ENCODE measurements around the gene SPATS2L.

SPATS2L gene

GRCh38 chr2:200447139-200447855 is 140.8 kb downstream of the SPATS2L start:
- DNase-seq, result no peak

- DNase-seq, result no peak
Measured at GRCh38 chr2:200448455-200448854, 142.0 kb downstream of the SPATS2L start.

- DNase-seq, result no peak
Measured at GRCh38 chr2:200449149-200449548, 142.7 kb downstream of the SPATS2L start.

GRCh38 chr2:200450288-200450687 is 143.8 kb downstream of the SPATS2L start:
- peak; percentile 24 to 64 (median 44) for DNase-seq

- DNase-seq, result peak in 3 of 4 experiments; percentile 17 to 37 (median 30)
Measured at GRCh38 chr2:200451511-200451910, 145.0 kb downstream of the SPATS2L start.

GRCh38 chr2:200452377-200452776 is 145.9 kb downstream of the SPATS2L start:
- no peak for DNase-seq

GRCh38 chr2:200453142-200453852 is 146.8 kb downstream of the SPATS2L start:
- no peak for DNase-seq

GRCh38 chr2:200453853-200454534 is 147.5 kb downstream of the SPATS2L start:
- no peak for DNase-seq

- DNase-seq, result peak in 1 of 4 experiments; percentile 11
Measured at GRCh38 chr2:200454927-200455801, 148.7 kb downstream of the SPATS2L start.

- DNase-seq, result peak; percentile 29 to 54 (median 44)
Measured at GRCh38 chr2:200455958-200456421, 149.5 kb downstream of the SPATS2L start.

- DNase-seq, result peak in 1 of 4 experiments; percentile 1
Measured at GRCh38 chr2:200456567-200456966, 150.1 kb downstream of the SPATS2L start.

- DNase-seq, result no peak
Measured at GRCh38 chr2:200459101-200459500, 152.6 kb downstream of the SPATS2L start.

GRCh38 chr2:200461846-200462710 is 155.6 kb downstream of the SPATS2L start:
- no peak for DNase-seq

GRCh38 chr2:200463452-200463851 is 157.0 kb downstream of the SPATS2L start:
- no peak for DNase-seq

GRCh38 chr2:200466425-200467418 is 160.2 kb downstream of the SPATS2L start:
- DNase-seq, result no peak

- DNase-seq, result no peak
Measured at GRCh38 chr2:200467806-200468681, 161.6 kb downstream of the SPATS2L start.

- DNase-seq, result no peak
Measured at GRCh38 chr2:200469708-200470211, 163.3 kb downstream of the SPATS2L start.

- no peak for DNase-seq
Measured at GRCh38 chr2:200470230-200470629, 163.7 kb downstream of the SPATS2L start.
